Caco-2 (cell line): ENCODE results near the gene FIBCD1. TPM values are rescaled to one million over a fixed set of nuclear protein-coding genes. Genes with fewer than 3 reads are reported as not detected.

Experiments
- BruUV-seq: library from RNA; stranded (reverse); fragments of 400-500 nt; replicated peaks from 2 replicates; lab custom pipeline; 2021; lab: Mats Ljungman, UMichigan
- CTCF ChIA-PET: fragments of 300-600 bp; sonication (Branson Sonifier 250); formaldehyde crosslinking; loops from one replicate; lab custom pipeline; 2022; ENCODE audit warnings: antibody characterized with exemption; lab: Charles Lee
- POLR2A ChIA-PET: fragments of 300-600 bp; sonication (Branson Sonifier 250); formaldehyde crosslinking; loops from one replicate; lab custom pipeline; 2022; ENCODE audit warnings: antibody characterized with exemption; lab: Charles Lee
- DNase-seq, 2 experiments: peaks; one replicate each; pipeline versions ENCODE4 v3.0.0 to v3.0.0-alpha.2; 2020 to 2022
- H3K27me3 ChIP-seq: replicated peaks from 2 replicates; pipeline ENCODE4 v1.6.0; 2011; ENCODE audit warnings: low read length; ENCODE audit not compliant: control insufficient read depth, insufficient read depth
- H3K36me3 ChIP-seq: 2 replicates; pipeline ENCODE4 v1.5.1; 2011; ENCODE audit warnings: low read length; ENCODE audit not compliant: control insufficient read depth, insufficient read depth
- H3K4me1 ChIP-seq: fragments of 250-450 bp; sonication (Bioruptor Pico); 2 replicates; pipeline ENCODE4 v1.5.1; 2020; ENCODE audit warnings: mild to moderate bottlenecking
- H3K4me3 ChIP-seq: 2 replicates; pipeline ENCODE4 v1.5.1; 2011; ENCODE audit warnings: low read depth, mild to moderate bottlenecking, control low read depth, low read length
- H3K9me3 ChIP-seq: fragments of 250-450 bp; sonication (Bioruptor Pico); 2 replicates; pipeline ENCODE4 v1.5.1; 2020; ENCODE audit warnings: mild to moderate bottlenecking, moderate library complexity
- H3K27ac Mint-ChIP-seq: one replicate; pipeline ENCODE4 v1.8.0; 2022; ENCODE audit warnings: mixed read lengths; ENCODE audit not compliant: unreplicated experiment
- H3K27me3 Mint-ChIP-seq: one replicate; pipeline ENCODE4 v1.8.0; 2022; ENCODE audit warnings: mixed read lengths; ENCODE audit not compliant: insufficient read depth, unreplicated experiment
- H3K36me3 Mint-ChIP-seq: one replicate; pipeline ENCODE4 v1.8.0; 2022; ENCODE audit warnings: mild to moderate bottlenecking, mixed read lengths; ENCODE audit not compliant: insufficient read depth, unreplicated experiment
- H3K4me1 Mint-ChIP-seq: one replicate; pipeline ENCODE4 v1.8.0; 2022; ENCODE audit warnings: low read depth, mixed read lengths; ENCODE audit not compliant: unreplicated experiment
- H3K4me3 Mint-ChIP-seq: one replicate; pipeline ENCODE4 v1.8.0; 2022; ENCODE audit warnings: mild to moderate bottlenecking, moderate library complexity, mixed read lengths; ENCODE audit not compliant: unreplicated experiment
- H3K9me3 Mint-ChIP-seq: one replicate; pipeline ENCODE4 v1.8.0; 2022; ENCODE audit warnings: mixed read lengths; ENCODE audit not compliant: unreplicated experiment
- CTCF ChIP-seq, 2 experiments: fragments of 200-600 bp in 1 of 2; IDR thresholded peaks; 1 replicate in 1 of 2; 2 replicates in 1 of 2; pipeline versions ENCODE4 v1.5.1 to v1.8.0; 2011 to 2022; ENCODE audit warnings: antibody characterized with exemption in 1 of 2, control low read depth in 1 of 2, inconsistent platforms in 1 of 2, low read depth in 1 of 2, low read length in 1 of 2, mild to moderate bottlenecking in 1 of 2, moderate library complexity in 1 of 2; ENCODE audit not compliant: insufficient read depth in 1 of 2, severe bottlenecking in 1 of 2, unreplicated experiment in 1 of 2
- intact Hi-C: fragments of 100-400 bp; cut with micrococcal nuclease; formaldehyde crosslinking; loops from one replicate; pipeline ENCODE4 v1.10.0; 2022; ENCODE audit not compliant: unreplicated experiment
- total RNA-seq: library from RNA; stranded (reverse); gene quantifications from 2 replicates; pipeline ENCODE4 v1.2.3, GENCODE V29; 2022

The FIBCD1 gene
- total RNA-seq, 1 experiment from 2014 or later: not detected

GRCh38 chr9:130929571-130930038 is 9.4 kb downstream of the FIBCD1 start:
- Histone ChIP-seq H3K36me3 (no peaks in the 10 kb centered on the region), H3K9me3 (no peaks in the 10 kb centered on the region), H3K4me3 (no peak overlapping the region), H3K27me3 (no peaks in the 10 kb centered on the region; the same call in 1 of the 2 replicates), H3K4me1 (peaks cover 5% of the 10 kb centered on the region; the same call in 1 of the 2 replicates)
- no peak for DNase-seq
- no peak overlapping the region for H3K27ac Mint-ChIP-seq
- no peaks in the 10 kb centered on the region for H3K36me3 Mint-ChIP-seq
- no TSS peak for BruUV-seq
- no peaks in the 10 kb centered on the region for H3K9me3 Mint-ChIP-seq
- no peak for TF ChIP-seq CTCF (IDR thresholded peaks at IDR 0.05; ENCODE audit: insufficient read depth in 1 of 2, low read depth in 1 of 2, low read length in 1 of 2, severe bottlenecking in 1 of 2, unreplicated experiment in 1 of 2)
- ChIA-PET CTCF (no interaction called here), POLR2A (no interaction called here)
- peaks cover 8% of the 10 kb centered on the region for H3K27me3 Mint-ChIP-seq
- intact Hi-C loops: no loop called here
- no peaks in the 10 kb centered on the region for H3K4me1 Mint-ChIP-seq
- no peak overlapping the region for H3K4me3 Mint-ChIP-seq

- no peaks in the 10 kb centered on the region for H3K4me1 Mint-ChIP-seq
- H3K4me3 Mint-ChIP-seq: no peak overlapping the region
- TF ChIP-seq CTCF (IDR thresholded peaks at IDR 0.05; ENCODE audit: insufficient read depth in 1 of 2, low read depth in 1 of 2, low read length in 1 of 2, severe bottlenecking in 1 of 2, unreplicated experiment in 1 of 2): no peak
- H3K9me3 Mint-ChIP-seq: no peaks in the 10 kb centered on the region
- ChIA-PET POLR2A (interaction anchor here (0.6 kb wide), 1 partner anchor 23 kb away, joined by 8 read pairs; no protein-coding TSS in a partner anchor), CTCF (no interaction called here)
- H3K27me3 ChIP-seq: no peaks in the 10 kb centered on the region; the same call in 1 of the 2 replicates
- intact Hi-C loops: no loop called here
- no peaks in the 10 kb centered on the region for H3K36me3 Mint-ChIP-seq
- BruUV-seq: no TSS peak
- peaks cover 8% of the 10 kb centered on the region for H3K27me3 Mint-ChIP-seq
- H3K4me1 ChIP-seq: peaks cover 4% of the 10 kb centered on the region; the same call in 1 of the 2 replicates
- H3K27ac Mint-ChIP-seq: no peak overlapping the region
- no peaks in the 10 kb centered on the region for H3K9me3 ChIP-seq
- no peak overlapping the region for H3K4me3 ChIP-seq
- no peaks in the 10 kb centered on the region for H3K36me3 ChIP-seq
- DNase-seq: no peak
Observed at GRCh38 chr9:130927995-130928900, 10.8 kb downstream of the FIBCD1 start.

- no peak for DNase-seq
- no TSS peak for BruUV-seq
- Mint-ChIP-seq H3K4me3 (no peak overlapping the region), H3K9me3 (no peaks in the 10 kb centered on the region), H3K27ac (no peak overlapping the region), H3K36me3 (no peaks in the 10 kb centered on the region), H3K27me3 (peaks cover 13% of the 10 kb centered on the region), H3K4me1 (no peaks in the 10 kb centered on the region)
- ChIA-PET POLR2A (no interaction called here), CTCF (no interaction called here)
- intact Hi-C loops: no loop called here
- H3K36me3 ChIP-seq: no peaks in the 10 kb centered on the region
- no peaks in the 10 kb centered on the region; the same call in 1 of the 2 replicates for H3K27me3 ChIP-seq
- H3K4me1 ChIP-seq: no peaks in the 10 kb centered on the region
- no peak overlapping the region for H3K4me3 ChIP-seq
- TF ChIP-seq CTCF (IDR thresholded peaks at IDR 0.05; ENCODE audit: insufficient read depth in 1 of 2, low read depth in 1 of 2, low read length in 1 of 2, severe bottlenecking in 1 of 2, unreplicated experiment in 1 of 2): no peak
- no peaks in the 10 kb centered on the region for H3K9me3 ChIP-seq
Observed at GRCh38 chr9:130927338-130927737, 11.7 kb downstream of the FIBCD1 start.
